GM23338 (cell line): ENCODE results near the gene GRAMD4. TPM values are rescaled to one million over a fixed set of nuclear protein-coding genes. Genes with fewer than 3 reads are reported as not detected.

Experiments
- ATAC-seq: fragments of 200-7000 bp; cut with Tn5 transposase; 3 replicates; pipeline ENCODE4 v1.9.1; 2020
- DNase-seq: peaks from one replicate; pipeline ENCODE4 v3.0.0-alpha.2; 2015; ENCODE audit warnings: low spot score
- H2AFZ ChIP-seq: fragments of 200-600 bp; sonication (generic); 2 replicates; pipeline ENCODE4 v1.8.0; 2016; ENCODE audit warnings: antibody characterized with exemption, mild to moderate bottlenecking, moderate library complexity
- H3F3A ChIP-seq: fragments of 200-600 bp; sonication (generic); replicated peaks from 2 replicates; pipeline ENCODE4 v1.8.0; 2017; ENCODE audit warnings: antibody characterized with exemption, mixed run types, low read depth
- H3K27ac ChIP-seq: fragments of 200-600 bp; sonication (generic); 2 replicates; pipeline ENCODE4 v1.6.1; 2016; ENCODE audit warnings: low read depth
- H3K27me3 ChIP-seq: fragments of 200-600 bp; sonication (generic); 2 replicates; pipeline ENCODE4 v1.8.0; 2016; ENCODE audit warnings: mild to moderate bottlenecking, mixed run types, moderate library complexity; ENCODE audit not compliant: insufficient read depth
- H3K36me3 ChIP-seq: fragments of 200-600 bp; sonication (generic); 2 replicates; pipeline ENCODE4 v1.8.0; 2016; ENCODE audit warnings: mild to moderate bottlenecking; ENCODE audit not compliant: insufficient read depth
- H3K4me1 ChIP-seq: fragments of 200-600 bp; sonication (generic); 2 replicates; pipeline ENCODE4 v1.8.0; 2016; ENCODE audit warnings: mild to moderate bottlenecking, moderate library complexity; ENCODE audit not compliant: insufficient read depth
- H3K4me2 ChIP-seq: fragments of 200-600 bp; sonication (generic); 2 replicates; pipeline ENCODE4 v1.7.1; 2017; ENCODE audit warnings: mixed run types
- H3K4me3 ChIP-seq: fragments of 200-600 bp; sonication (generic); 2 replicates; pipeline ENCODE4 v1.6.1; 2016; ENCODE audit warnings: mixed run types
- H3K79me2 ChIP-seq: fragments of 200-600 bp; sonication (generic); replicated peaks from 2 replicates; pipeline ENCODE4 v1.8.0; 2017; ENCODE audit warnings: mild to moderate bottlenecking; ENCODE audit not compliant: insufficient read depth
- H3K9me2 ChIP-seq: fragments of 200-600 bp; sonication (generic); 2 replicates; pipeline ENCODE4 v1.8.0; 2017; ENCODE audit not compliant: insufficient read depth
- H4K20me1 ChIP-seq: fragments of 200-600 bp; sonication (generic); replicated peaks from 2 replicates; pipeline ENCODE4 v1.8.0; 2017; ENCODE audit warnings: mild to moderate bottlenecking; ENCODE audit not compliant: insufficient read depth
- H3K27ac Mint-ChIP-seq: 2 replicates; pipeline ENCODE4 v1.8.0; 2020; ENCODE audit warnings: inconsistent platforms, mild to moderate bottlenecking, moderate library complexity, mixed read lengths
- H3K27me3 Mint-ChIP-seq: 3 replicates; pipeline ENCODE4 v1.8.0; 2022; ENCODE audit warnings: low read depth, mild to moderate bottlenecking, moderate library complexity, mixed read lengths, inconsistent platforms; ENCODE audit not compliant: insufficient read depth, poor library complexity
- H3K36me3 Mint-ChIP-seq: 3 replicates; pipeline ENCODE4 v1.8.0; 2021; ENCODE audit warnings: low read depth, mild to moderate bottlenecking, inconsistent platforms, moderate library complexity, mixed read lengths
- H3K4me1 Mint-ChIP-seq: 3 replicates; pipeline ENCODE4 v1.8.0; 2020; ENCODE audit warnings: mild to moderate bottlenecking, inconsistent platforms, mixed read lengths
- H3K4me3 Mint-ChIP-seq: 3 replicates; pipeline ENCODE4 v1.8.0; 2021; ENCODE audit warnings: moderate library complexity, mild to moderate bottlenecking, inconsistent platforms, mixed read lengths
- H3K9me3 Mint-ChIP-seq: 3 replicates; pipeline ENCODE4 v1.8.0; 2020; ENCODE audit warnings: moderate library complexity, mild to moderate bottlenecking, inconsistent platforms, mixed read lengths
- JUNB ChIP-seq: IDR thresholded peaks from one replicate; pipeline ENCODE4 v1.6.1; 2016; ENCODE audit warnings: antibody characterized with exemption; ENCODE audit not compliant: unreplicated experiment
- NANOG ChIP-seq: IDR thresholded peaks from 2 replicates; pipeline ENCODE4 v1.6.1; 2016; ENCODE audit warnings: antibody characterized with exemption, borderline replicate concordance
- POLR2AphosphoS5 ChIP-seq: IDR thresholded peaks from 2 replicates; pipeline ENCODE4 v1.6.1; 2016; ENCODE audit warnings: antibody characterized with exemption, low read depth
- STAT1 ChIP-seq: IDR thresholded peaks from one replicate; pipeline ENCODE4 v1.6.1; 2016; ENCODE audit warnings: antibody characterized with exemption; ENCODE audit not compliant: unreplicated experiment
- ZNF114 ChIP-seq: fragments of 250-450 bp; sonication (Bioruptor Pico); IDR thresholded peaks from 2 replicates; pipeline ENCODE4 v1.5.0; 2020; ENCODE audit warnings: mild to moderate bottlenecking, moderate library complexity
- ZNF331 ChIP-seq: fragments of 250-450 bp; sonication (Bioruptor Pico); IDR thresholded peaks from 2 replicates; pipeline ENCODE4 v1.5.0; 2020; ENCODE audit warnings: low read depth, mild to moderate bottlenecking, moderate library complexity
- polyA plus RNA-seq: library from polyadenylated mRNA; unstranded; fragments of >200 nt; fragmentation: Nextera tagmentation; extraction: Ambion mirVana; gene quantifications from 2 replicates; pipeline ENCODE4 v1.2.1, GENCODE V29; 2016
- total RNA-seq: library from RNA; depleted of rRNA; stranded (reverse); fragments of >200 nt; shearing (Covaris generic); gene quantifications from 2 replicates; pipeline ENCODE4 v1.2.3, GENCODE V29; 2014
- TF ChIP-seq, protein P1 (sequence below): IDR thresholded peaks from one replicate; pipeline ENCODE4 v1.6.1; 2018; ENCODE audit warnings: antibody characterized with exemption; ENCODE audit not compliant: unreplicated experiment
- TF ChIP-seq, protein P2 (sequence below), 2 experiments: fragments of 200-600 bp in 1 of 2; sonication (generic) in 1 of 2; conservative IDR thresholded peaks; 2 replicates each; pipeline versions ENCODE4 v1.5.1 to v1.6.1; 2016 to 2017; ENCODE audit warnings: antibody characterized with exemption in 2 of 2, low read depth in 2 of 2, mild to moderate bottlenecking in 2 of 2, moderate library complexity in 1 of 2
- TF ChIP-seq, protein P3 (sequence below): IDR thresholded peaks from 2 replicates; pipeline ENCODE4 v1.6.1; 2016; ENCODE audit warnings: antibody characterized with exemption

GRAMD4 gene
- total and polyA plus RNA-seq, 2 experiments from 2014 or later = 2.7 to 81.8 TPM

DNA sequence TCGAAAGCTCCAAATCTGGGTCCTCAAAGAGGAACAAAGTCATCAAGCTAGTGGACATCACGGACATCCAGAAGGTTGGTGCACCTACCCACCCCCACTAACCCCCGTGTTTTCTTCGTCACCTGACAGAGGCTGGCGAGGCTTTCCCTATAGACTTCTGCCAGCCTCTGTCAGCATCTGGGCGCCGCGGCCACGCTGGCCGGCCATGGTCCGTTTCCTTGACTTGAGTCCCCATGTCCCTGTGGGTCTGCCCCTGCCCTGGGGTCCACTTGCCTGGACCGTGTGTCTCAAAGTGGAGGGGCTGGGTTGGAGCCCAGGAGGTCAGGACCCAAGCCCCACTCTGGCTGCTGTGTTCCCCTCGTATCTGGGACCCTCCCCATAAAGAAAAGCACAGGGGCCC, 55.3 kb downstream of the GRAMD4 start (continued):
- TF ChIP-seq, protein P1, sequence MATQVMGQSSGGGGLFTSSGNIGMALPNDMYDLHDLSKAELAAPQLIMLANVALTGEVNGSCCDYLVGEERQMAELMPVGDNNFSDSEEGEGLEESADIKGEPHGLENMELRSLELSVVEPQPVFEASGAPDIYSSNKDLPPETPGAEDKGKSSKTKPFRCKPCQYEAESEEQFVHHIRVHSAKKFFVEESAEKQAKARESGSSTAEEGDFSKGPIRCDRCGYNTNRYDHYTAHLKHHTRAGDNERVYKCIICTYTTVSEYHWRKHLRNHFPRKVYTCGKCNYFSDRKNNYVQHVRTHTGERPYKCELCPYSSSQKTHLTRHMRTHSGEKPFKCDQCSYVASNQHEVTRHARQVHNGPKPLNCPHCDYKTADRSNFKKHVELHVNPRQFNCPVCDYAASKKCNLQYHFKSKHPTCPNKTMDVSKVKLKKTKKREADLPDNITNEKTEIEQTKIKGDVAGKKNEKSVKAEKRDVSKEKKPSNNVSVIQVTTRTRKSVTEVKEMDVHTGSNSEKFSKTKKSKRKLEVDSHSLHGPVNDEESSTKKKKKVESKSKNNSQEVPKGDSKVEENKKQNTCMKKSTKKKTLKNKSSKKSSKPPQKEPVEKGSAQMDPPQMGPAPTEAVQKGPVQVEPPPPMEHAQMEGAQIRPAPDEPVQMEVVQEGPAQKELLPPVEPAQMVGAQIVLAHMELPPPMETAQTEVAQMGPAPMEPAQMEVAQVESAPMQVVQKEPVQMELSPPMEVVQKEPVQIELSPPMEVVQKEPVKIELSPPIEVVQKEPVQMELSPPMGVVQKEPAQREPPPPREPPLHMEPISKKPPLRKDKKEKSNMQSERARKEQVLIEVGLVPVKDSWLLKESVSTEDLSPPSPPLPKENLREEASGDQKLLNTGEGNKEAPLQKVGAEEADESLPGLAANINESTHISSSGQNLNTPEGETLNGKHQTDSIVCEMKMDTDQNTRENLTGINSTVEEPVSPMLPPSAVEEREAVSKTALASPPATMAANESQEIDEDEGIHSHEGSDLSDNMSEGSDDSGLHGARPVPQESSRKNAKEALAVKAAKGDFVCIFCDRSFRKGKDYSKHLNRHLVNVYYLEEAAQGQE = no peak
- TF ChIP-seq ZNF114 (CRISPR knock-in tag) (no peak), STAT1 (no peak), JUNB (no peak), POLR2AphosphoS5 (no peak), ZNF331 (CRISPR knock-in tag) (no peak), NANOG (no peak)
- TF ChIP-seq, protein P2, sequence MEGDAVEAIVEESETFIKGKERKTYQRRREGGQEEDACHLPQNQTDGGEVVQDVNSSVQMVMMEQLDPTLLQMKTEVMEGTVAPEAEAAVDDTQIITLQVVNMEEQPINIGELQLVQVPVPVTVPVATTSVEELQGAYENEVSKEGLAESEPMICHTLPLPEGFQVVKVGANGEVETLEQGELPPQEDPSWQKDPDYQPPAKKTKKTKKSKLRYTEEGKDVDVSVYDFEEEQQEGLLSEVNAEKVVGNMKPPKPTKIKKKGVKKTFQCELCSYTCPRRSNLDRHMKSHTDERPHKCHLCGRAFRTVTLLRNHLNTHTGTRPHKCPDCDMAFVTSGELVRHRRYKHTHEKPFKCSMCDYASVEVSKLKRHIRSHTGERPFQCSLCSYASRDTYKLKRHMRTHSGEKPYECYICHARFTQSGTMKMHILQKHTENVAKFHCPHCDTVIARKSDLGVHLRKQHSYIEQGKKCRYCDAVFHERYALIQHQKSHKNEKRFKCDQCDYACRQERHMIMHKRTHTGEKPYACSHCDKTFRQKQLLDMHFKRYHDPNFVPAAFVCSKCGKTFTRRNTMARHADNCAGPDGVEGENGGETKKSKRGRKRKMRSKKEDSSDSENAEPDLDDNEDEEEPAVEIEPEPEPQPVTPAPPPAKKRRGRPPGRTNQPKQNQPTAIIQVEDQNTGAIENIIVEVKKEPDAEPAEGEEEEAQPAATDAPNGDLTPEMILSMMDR (conservative IDR thresholded peaks at IDR 0.05; ENCODE audit: low read depth in 2 of 2) = no peak
- TF ChIP-seq, protein P3, sequence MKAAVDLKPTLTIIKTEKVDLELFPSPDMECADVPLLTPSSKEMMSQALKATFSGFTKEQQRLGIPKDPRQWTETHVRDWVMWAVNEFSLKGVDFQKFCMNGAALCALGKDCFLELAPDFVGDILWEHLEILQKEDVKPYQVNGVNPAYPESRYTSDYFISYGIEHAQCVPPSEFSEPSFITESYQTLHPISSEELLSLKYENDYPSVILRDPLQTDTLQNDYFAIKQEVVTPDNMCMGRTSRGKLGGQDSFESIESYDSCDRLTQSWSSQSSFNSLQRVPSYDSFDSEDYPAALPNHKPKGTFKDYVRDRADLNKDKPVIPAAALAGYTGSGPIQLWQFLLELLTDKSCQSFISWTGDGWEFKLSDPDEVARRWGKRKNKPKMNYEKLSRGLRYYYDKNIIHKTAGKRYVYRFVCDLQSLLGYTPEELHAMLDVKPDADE = no peak

DNA sequence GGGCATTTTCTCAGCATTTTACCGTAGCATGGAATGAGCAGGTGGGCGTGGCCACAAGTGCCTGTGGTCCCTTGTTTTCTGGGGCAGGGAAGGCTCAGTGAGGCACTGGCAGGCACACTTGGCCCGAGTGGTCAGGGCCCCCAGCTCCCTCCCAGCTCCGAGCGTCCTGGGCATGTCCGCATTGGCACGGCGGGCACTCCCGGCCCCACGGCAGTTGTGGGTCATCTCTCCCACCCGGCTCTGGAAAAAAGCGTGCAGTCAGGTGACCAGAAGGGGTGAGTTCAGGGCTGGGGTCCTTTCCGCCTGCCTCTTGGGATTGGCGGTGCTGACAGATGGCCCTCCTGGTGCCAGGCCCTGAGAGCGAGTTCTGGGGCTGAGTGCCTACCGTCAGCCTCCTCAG, 55.8 kb downstream of the GRAMD4 start:
- ATAC-seq (no peak), DNase-seq (no peak)
- Mint-ChIP-seq H3K4me3 (no peak overlapping the region), H3K4me1 (no peaks in the 10 kb centered on the region), H3K27ac (no peak overlapping the region), H3K9me3 (no peaks in the 10 kb centered on the region), H3K36me3 (no peaks in the 10 kb centered on the region), H3K27me3 (peaks cover 8% of the 10 kb centered on the region)
- TF ChIP-seq NANOG = no peak
- TF ChIP-seq, protein P2 (conservative IDR thresholded peaks at IDR 0.05; ENCODE audit: low read depth in 2 of 2) = no peak
- H3K36me3 ChIP-seq = no peaks in the 10 kb centered on the region
- no peaks in the 10 kb centered on the region for H3F3A ChIP-seq
- no peak overlapping the region for H3K4me2 ChIP-seq
- H3K27ac ChIP-seq = no peak overlapping the region
- no peaks in the 10 kb centered on the region for H3K4me1 ChIP-seq
- H3K9me2 ChIP-seq = no peaks in the 10 kb centered on the region
- no peaks in the 10 kb centered on the region for H3K79me2 ChIP-seq
- H2AFZ ChIP-seq = no peak overlapping the region
- no peak overlapping the region for H3K4me3 ChIP-seq
- H3K27me3 ChIP-seq = no peaks in the 10 kb centered on the region
- H4K20me1 ChIP-seq = no peaks in the 10 kb centered on the region
